IMR-90 (cell line): ENCODE measurements around the gene PRDM15. TPM values are rescaled to one million over a fixed set of nuclear protein-coding genes. Genes with fewer than 3 reads are reported as not detected.

Experiments
- ATAC-seq: fragments of 200-7000 bp; cut with Tn5 transposase; 2 replicates; pipeline ENCODE4 v1.9.1; 2020; ENCODE audit warnings: low read depth, mild to moderate bottlenecking, moderate library complexity
- BruUV-seq: library from RNA; stranded (reverse); fragments of 400-500 nt; replicated peaks from 2 replicates; lab custom pipeline; 2021; lab: Mats Ljungman, UMichigan
- CTCF ChIA-PET: fragments of 300-600 bp; formaldehyde crosslinking; extraction: SDS; loops from one replicate; lab custom pipeline; 2021; ENCODE audit warnings: antibody characterized with exemption; lab: Yijun Ruan, JAX
- POLR2A ChIA-PET: fragments of 300-600 bp; sonication (Branson Sonifier 250); formaldehyde crosslinking; loops from one replicate; lab custom pipeline; 2022; ENCODE audit warnings: antibody characterized with exemption; ENCODE audit not compliant: unreplicated experiment; lab: Charles Lee
- DNase-seq: peaks from one replicate; pipeline ENCODE4 v3.0.0; 2013
- H2AFZ ChIP-seq: replicated peaks from 2 replicates; pipeline ENCODE3; 2013; ENCODE audit warnings: low read length, mild to moderate bottlenecking; ENCODE audit not compliant: poor library complexity
- H2AK5ac ChIP-seq: 2 replicates; pipeline ENCODE4 v1.6.1; 2013; ENCODE audit warnings: low read depth, low read length, inconsistent platforms
- H2AK9ac ChIP-seq: replicated peaks from 2 replicates; pipeline ENCODE3; 2013; ENCODE audit warnings: mild to moderate bottlenecking, low read depth, low read length, moderate library complexity; ENCODE audit not compliant: poor library complexity
- H2BK120ac ChIP-seq: 2 replicates; pipeline ENCODE4 v1.6.1; 2013; ENCODE audit warnings: low read depth, low read length, inconsistent platforms
- H2BK15ac ChIP-seq: 3 replicates; pipeline ENCODE4 v1.6.1; 2013; ENCODE audit warnings: low read depth, low read length, inconsistent platforms
- H2BK20ac ChIP-seq: 2 replicates; pipeline ENCODE4 v1.6.1; 2013; ENCODE audit warnings: low read depth, mild to moderate bottlenecking, inconsistent platforms, low read length, moderate library complexity
- H2BK5ac ChIP-seq: 2 replicates; pipeline ENCODE4 v1.6.1; 2013; ENCODE audit warnings: mild to moderate bottlenecking, low read depth, low read length, inconsistent platforms; ENCODE audit not compliant: poor library complexity, severe bottlenecking
- H3K14ac ChIP-seq: replicated peaks from 2 replicates; pipeline ENCODE4 v1.6.1; 2013; ENCODE audit warnings: low read depth, low read length, inconsistent platforms
- H3K18ac ChIP-seq: 2 replicates; pipeline ENCODE4 v1.6.1; 2013; ENCODE audit warnings: low read depth, low read length, control low read depth
- H3K23ac ChIP-seq: 2 replicates; pipeline ENCODE4 v1.6.1; 2013; ENCODE audit warnings: low read depth, low read length, inconsistent platforms
- H3K27ac ChIP-seq: 2 replicates; pipeline ENCODE4 v1.5.1; 2013; ENCODE audit warnings: mild to moderate bottlenecking, control low read depth, low read length; ENCODE audit not compliant: insufficient read depth
- H3K27me3 ChIP-seq: 2 replicates; pipeline ENCODE4 v1.6.1; 2013; ENCODE audit warnings: low read length; ENCODE audit not compliant: control insufficient read depth, insufficient read depth
- H3K36me3 ChIP-seq: 2 replicates; pipeline ENCODE4 v1.6.1; 2013; ENCODE audit warnings: low read length, mixed read lengths; ENCODE audit not compliant: control insufficient read depth, insufficient read depth
- H3K4ac ChIP-seq: 2 replicates; pipeline ENCODE4 v1.6.1; 2013; ENCODE audit warnings: low read depth, low read length, inconsistent platforms
- H3K4me1 ChIP-seq: 2 replicates; pipeline ENCODE4 v1.6.1; 2013; ENCODE audit warnings: low read length, mixed read lengths; ENCODE audit not compliant: control insufficient read depth, insufficient read depth
- H3K4me2 ChIP-seq: 2 replicates; pipeline ENCODE4 v1.6.1; 2013; ENCODE audit warnings: low read depth, mild to moderate bottlenecking, control low read depth, low read length, moderate library complexity
- H3K4me3 ChIP-seq: 2 replicates; pipeline ENCODE4 v1.5.1; 2013; ENCODE audit warnings: low read depth, mild to moderate bottlenecking, control low read depth, low read length, moderate library complexity; ENCODE audit not compliant: insufficient read depth
- H3K56ac ChIP-seq: 2 replicates; pipeline ENCODE4 v1.6.1; 2013; ENCODE audit warnings: low read length, inconsistent platforms; ENCODE audit not compliant: insufficient read depth; ENCODE audit errors: extremely low read depth
- H3K79me1 ChIP-seq, 2 experiments: 2 replicates each; pipeline ENCODE4 v1.6.1; 2013; ENCODE audit warnings: low read length in 2 of 2, inconsistent platforms in 1 of 2, low read depth in 1 of 2
- H3K9ac ChIP-seq: 2 replicates; pipeline ENCODE4 v1.6.1; 2013; ENCODE audit warnings: low read depth, low read length, control low read depth
- H3K9me1 ChIP-seq: 2 replicates; pipeline ENCODE4 v1.6.1; 2013; ENCODE audit warnings: low read length, inconsistent platforms; ENCODE audit not compliant: insufficient read depth
- H3K9me3 ChIP-seq: 2 replicates; pipeline ENCODE4 v1.6.1; 2013; ENCODE audit warnings: low read length; ENCODE audit not compliant: control insufficient read depth, insufficient read depth
- H4K20me1 ChIP-seq: 2 replicates; pipeline ENCODE4 v1.6.1; 2013; ENCODE audit warnings: low read length, inconsistent platforms; ENCODE audit not compliant: insufficient read depth
- H4K5ac ChIP-seq: 2 replicates; pipeline ENCODE4 v1.6.1; 2013; ENCODE audit warnings: mild to moderate bottlenecking, low read depth, low read length, control low read depth
- H4K8ac ChIP-seq, 2 experiments: 2 replicates each; pipeline ENCODE4 v1.6.1; 2013; ENCODE audit warnings: low read depth in 2 of 2, low read length in 2 of 2, control low read depth in 1 of 2, inconsistent platforms in 1 of 2
- H4K91ac ChIP-seq: 2 replicates; pipeline ENCODE4 v1.6.1; 2013; ENCODE audit warnings: low read depth, low read length, inconsistent platforms; ENCODE audit not compliant: insufficient read depth
- BHLHE40 ChIP-seq: fragments of 150-350 bp; IDR thresholded peaks from 2 replicates; pipeline ENCODE4 v1.6.1; 2016; ENCODE audit warnings: mild to moderate bottlenecking, low read depth, low read length
- CEBPB ChIP-seq: IDR thresholded peaks from 2 replicates; pipeline ENCODE4 v1.6.1; 2012; ENCODE audit warnings: low read depth, low read length, improper control_type of control experiment
- CHD1 ChIP-seq: IDR thresholded peaks from 2 replicates; pipeline ENCODE4 v1.6.1; 2012; ENCODE audit warnings: low read depth, low read length, improper control_type of control experiment
- MAZ ChIP-seq: IDR thresholded peaks from 2 replicates; pipeline ENCODE4 v1.6.1; 2012; ENCODE audit warnings: low read depth, mild to moderate bottlenecking, low read length, improper control_type of control experiment, moderate library complexity, borderline replicate concordance
- MXI1 ChIP-seq: IDR thresholded peaks from 2 replicates; pipeline ENCODE4 v1.6.1; 2012; ENCODE audit warnings: low read depth, mild to moderate bottlenecking, low read length, moderate library complexity, borderline replicate concordance
- NFE2L2 ChIP-seq: fragments of 150-350 bp; IDR thresholded peaks from 2 replicates; pipeline ENCODE4 v1.6.1; 2016; ENCODE audit warnings: low read depth, mild to moderate bottlenecking, low read length
- RAD21 ChIP-seq: IDR thresholded peaks from 2 replicates; pipeline ENCODE4 v1.6.1; 2012; ENCODE audit warnings: low read length, improper control_type of control experiment
- RCOR1 ChIP-seq: IDR thresholded peaks from 2 replicates; pipeline ENCODE4 v1.6.1; 2012; ENCODE audit warnings: mild to moderate bottlenecking, low read length, improper control_type of control experiment; ENCODE audit not compliant: insufficient replicate concordance
- RFX5 ChIP-seq: IDR thresholded peaks from 2 replicates; pipeline ENCODE4 v1.8.0; 2012; ENCODE audit warnings: low read depth, mild to moderate bottlenecking, low read length, moderate library complexity
- SMC3 ChIP-seq: fragments of 150-350 bp; IDR thresholded peaks from 2 replicates; pipeline ENCODE4 v1.6.1; 2016; ENCODE audit warnings: low read depth, mild to moderate bottlenecking, antibody characterized with exemption, low read length, moderate library complexity
- WGBS, 2 experiments: methylation state at CpG; one replicate each; pipeline versions ENCODE4 v1.1.5 to v1.1.7; 2013; ENCODE audit warnings: missing lambda C conversion rate in 2 of 2; ENCODE audit not compliant: insufficient read length in 1 of 2; ENCODE audit errors: extremely low coverage in 2 of 2; 5-methylcytosine and 5-hydroxymethylcytosine counted together
- dilution Hi-C: fragments of 300-500 bp; cut with HindIII; formaldehyde crosslinking; loops from one replicate; pipeline ENCODE4 v1.14.3; 2018; ENCODE audit warnings: low sequenced_read_pairs; ENCODE audit not compliant: unreplicated experiment
- in situ Hi-C: fragments of 300-500 bp; cut with MboI; formaldehyde crosslinking; loops from 3 replicates; pipeline ENCODE4 v1.14.3; 2019; ENCODE audit warnings: low sequenced_read_pairs, inconsistent platforms, mixed read lengths
- intact Hi-C: fragments of 100-400 bp; cut with micrococcal nuclease; formaldehyde crosslinking; loops from 2 replicates; pipeline ENCODE4 v1.10.0; 2022
- polyA plus RNA-seq, 3 experiments: library from polyadenylated mRNA; depleted of rRNA; stranded (reverse); fragments of >200 nt; gene quantifications; 2 replicates each; pipeline ENCODE4 v1.2.3, GENCODE V29; 2012; ENCODE audit warnings: low replicate concordance in 1 of 3
- total RNA-seq: library from RNA; depleted of rRNA; stranded (reverse); fragments of >200 nt; gene quantifications from 2 replicates; pipeline ENCODE4 v1.2.3, GENCODE V29; 2012
- TF ChIP-seq, protein P1 (sequence below): fragments of 150-350 bp; IDR thresholded peaks from 2 replicates; pipeline ENCODE4 v1.6.1; 2017; ENCODE audit warnings: mild to moderate bottlenecking, antibody characterized with exemption, low read length, low read depth
- TF ChIP-seq, protein P2 (sequence below): fragments of 150-350 bp; IDR thresholded peaks from 2 replicates; pipeline ENCODE4 v1.6.1; 2016; ENCODE audit warnings: low read depth, mild to moderate bottlenecking, low read length, moderate library complexity, borderline replicate concordance

PRDM15 gene
- total and polyA plus RNA-seq, 2 of the 4 experiments (the other 2 are of a cell fraction): 7.3 to 8.8 TPM

DNA sequence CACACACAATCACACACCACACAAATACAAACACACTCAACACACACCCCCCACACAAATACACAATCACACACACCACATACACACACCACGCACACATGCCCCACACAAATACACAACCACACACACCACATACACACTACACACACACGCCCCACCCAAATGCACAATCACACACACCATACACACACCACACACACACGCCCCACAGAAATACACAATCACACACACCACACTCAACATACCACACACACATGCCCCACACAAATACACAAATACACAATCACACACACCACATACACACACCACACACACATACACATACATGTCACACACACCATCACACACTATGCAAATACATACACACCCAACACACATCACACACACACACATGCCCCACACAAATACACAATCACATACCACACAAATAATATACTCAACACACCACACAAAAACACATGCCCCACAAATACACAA lies 50.2 kb downstream of the PRDM15 start:
- CTCF ChIA-PET: no interaction called here
- in situ Hi-C loops: no loop called here

More for the DNA sequence above, 50.2 kb downstream of the PRDM15 start:
- Histone ChIP-seq H3K4ac (no peak overlapping the region), H4K8ac (no peak overlapping the region), H3K4me2 (no peak overlapping the region), H2BK120ac (no peak overlapping the region), H3K56ac (no peak overlapping the region), H4K20me1 (no peaks in the 10 kb centered on the region), H3K9me3 (no peaks in the 10 kb centered on the region), H2AK9ac (no peak overlapping the region), H2AK5ac (0 out of 2 replicates have a peak overlapping the region, but pooled peaks have one; percentile 21), H3K4me3 (no peak overlapping the region), H3K27ac (no peak overlapping the region), H2BK15ac (no peak overlapping the region), H4K91ac (no peak overlapping the region), H3K9ac (no peak overlapping the region), H3K23ac (no peak overlapping the region), H2BK20ac (no peak overlapping the region), H2BK5ac (peak overlapping the region; percentile 70), H2AFZ (no peak overlapping the region), H3K27me3 (no peaks in the 10 kb centered on the region), H4K5ac (no peak overlapping the region), H3K36me3 (peaks cover 12% of the 10 kb centered on the region), H3K4me1 (no peaks in the 10 kb centered on the region), H3K14ac (no peak overlapping the region), H3K79me1 (peaks cover 0 to 7% of the 10 kb centered on the region in 2 experiments; a peak in 3 of 4 replicates), H3K9me1 (peaks cover 12% of the 10 kb centered on the region), H3K18ac (no peak overlapping the region)
- no peak for TF ChIP-seq RAD21
- TF ChIP-seq, protein P1, sequence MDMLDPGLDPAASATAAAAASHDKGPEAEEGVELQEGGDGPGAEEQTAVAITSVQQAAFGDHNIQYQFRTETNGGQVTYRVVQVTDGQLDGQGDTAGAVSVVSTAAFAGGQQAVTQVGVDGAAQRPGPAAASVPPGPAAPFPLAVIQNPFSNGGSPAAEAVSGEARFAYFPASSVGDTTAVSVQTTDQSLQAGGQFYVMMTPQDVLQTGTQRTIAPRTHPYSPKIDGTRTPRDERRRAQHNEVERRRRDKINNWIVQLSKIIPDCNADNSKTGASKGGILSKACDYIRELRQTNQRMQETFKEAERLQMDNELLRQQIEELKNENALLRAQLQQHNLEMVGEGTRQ: no peak
- no peak for TF ChIP-seq RFX5
- no peak for TF ChIP-seq CHD1
- TF ChIP-seq CEBPB: no peak
- no peak for TF ChIP-seq NFE2L2
- no peak for TF ChIP-seq MXI1
- no peak for TF ChIP-seq SMC3
- TF ChIP-seq RCOR1: no peak
- TF ChIP-seq BHLHE40: no peak
- TF ChIP-seq MAZ: no peak
- TF ChIP-seq, protein P2, sequence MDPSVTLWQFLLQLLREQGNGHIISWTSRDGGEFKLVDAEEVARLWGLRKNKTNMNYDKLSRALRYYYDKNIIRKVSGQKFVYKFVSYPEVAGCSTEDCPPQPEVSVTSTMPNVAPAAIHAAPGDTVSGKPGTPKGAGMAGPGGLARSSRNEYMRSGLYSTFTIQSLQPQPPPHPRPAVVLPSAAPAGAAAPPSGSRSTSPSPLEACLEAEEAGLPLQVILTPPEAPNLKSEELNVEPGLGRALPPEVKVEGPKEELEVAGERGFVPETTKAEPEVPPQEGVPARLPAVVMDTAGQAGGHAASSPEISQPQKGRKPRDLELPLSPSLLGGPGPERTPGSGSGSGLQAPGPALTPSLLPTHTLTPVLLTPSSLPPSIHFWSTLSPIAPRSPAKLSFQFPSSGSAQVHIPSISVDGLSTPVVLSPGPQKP: no peak
- ATAC-seq (no peak), DNase-seq (no peak)
- intact Hi-C loops (no loop called here), dilution Hi-C loops (no loop called here)
- POLR2A ChIA-PET: no interaction called here
- BruUV-seq: no TSS peak
- WGBS, 2 experiments: 88% methylated on average over 2 of the region's 3 CpGs; no CpG with 5 or more reads in 1 of the 2 experiments
